ENCODE measurements around the gene AKAP7.
"Not testable (repeated sequence)": the region's sequence is repeated elsewhere in the genome, so short reads cannot be mapped to it uniquely, and the experiment has no call there.

The AKAP7 gene

DNA sequence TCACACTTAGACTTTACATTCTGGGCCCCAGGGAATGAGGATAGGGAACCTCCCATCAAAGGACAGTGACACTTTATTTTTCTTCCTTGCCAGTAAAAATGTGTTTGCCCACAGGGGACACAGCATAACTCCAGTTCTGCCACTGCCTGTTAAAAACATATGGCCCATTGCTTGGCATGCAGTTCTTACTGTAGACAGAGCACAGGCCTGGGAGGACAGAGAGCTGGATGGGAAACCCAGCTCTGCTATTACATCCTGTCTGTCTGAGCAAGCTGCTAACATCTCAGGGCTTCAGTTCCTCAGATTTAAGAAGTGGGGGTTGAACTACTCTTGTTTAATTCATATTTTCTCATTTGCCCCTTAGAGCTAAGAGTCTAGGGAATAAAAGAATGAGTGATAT, 120.2 kb downstream of the AKAP7 start:
- no peak for DNase-seq (ENCODE audit: low spot score)

DNA sequence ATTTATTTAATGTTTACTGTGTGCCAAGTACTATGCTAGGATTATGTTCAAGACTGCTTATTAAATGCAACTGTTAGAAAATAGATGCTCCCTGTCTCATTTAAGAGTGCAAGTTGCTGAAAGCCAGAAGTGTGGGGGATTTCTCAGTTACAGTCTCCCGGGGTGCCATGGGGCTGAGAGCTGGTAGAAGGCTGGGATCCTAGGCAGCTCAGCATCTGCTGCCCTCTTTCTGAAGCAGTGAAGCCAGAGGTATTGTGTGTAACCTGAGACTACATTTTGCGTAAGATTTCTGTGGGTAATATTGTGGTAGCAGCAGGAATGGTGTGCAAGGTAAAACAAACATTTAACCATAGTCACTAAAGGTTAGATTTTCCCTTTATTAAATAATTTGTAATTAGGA, 120.6 kb downstream of the AKAP7 start:
- no peak for DNase-seq (ENCODE audit: low spot score)

DNA sequence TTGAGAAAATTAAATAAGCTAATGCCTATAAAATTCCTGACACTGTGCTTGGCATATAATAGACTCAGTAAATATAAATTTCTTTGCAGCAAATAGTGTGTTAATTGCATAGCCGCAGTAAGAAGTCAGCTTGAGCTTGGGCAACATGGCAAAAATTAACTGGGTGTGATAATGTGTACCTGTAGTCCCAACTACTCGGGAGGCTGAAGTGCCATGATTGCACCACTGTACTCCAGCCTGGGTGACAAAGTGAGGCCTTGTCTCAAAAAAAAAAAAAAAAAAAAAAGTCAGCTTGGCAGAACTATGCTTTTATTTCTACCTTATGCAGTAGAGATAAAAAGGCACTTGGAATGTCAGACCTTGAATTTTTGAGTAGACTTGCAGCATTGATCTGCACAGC, 121.8 kb downstream of the AKAP7 start:
- DNase-seq (ENCODE audit: low spot score), result no peak

DNA sequence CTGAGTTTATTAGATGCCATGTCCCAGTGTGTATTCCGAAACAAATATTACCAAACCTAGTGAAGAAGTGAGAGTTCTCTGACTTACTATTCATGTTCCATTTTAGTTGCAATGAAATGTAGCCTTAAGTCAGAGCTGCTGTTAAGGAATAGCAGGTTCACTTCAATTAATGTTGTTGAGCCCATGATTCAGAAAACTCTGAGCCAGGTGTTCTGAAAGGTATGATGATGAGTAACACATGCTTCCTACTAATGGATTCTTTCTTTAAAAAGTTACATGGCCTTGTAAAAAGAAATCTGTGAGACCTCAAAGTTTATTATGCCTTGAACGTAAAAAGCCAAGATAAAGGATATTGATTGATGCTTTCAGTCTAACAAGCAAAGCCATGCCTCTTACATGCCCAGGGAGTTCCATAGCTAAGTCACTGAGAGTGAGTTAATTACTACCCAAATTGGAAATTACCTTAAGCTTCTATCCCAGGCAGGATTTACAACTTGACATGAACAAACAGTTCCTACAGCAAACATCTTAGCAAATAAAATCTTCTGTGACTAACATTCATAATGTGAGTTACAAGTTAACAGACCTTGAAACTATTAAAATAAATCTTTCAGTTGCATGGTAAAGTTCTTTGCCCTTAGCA, 122.9 kb downstream of the AKAP7 start:
- no peak for DNase-seq (ENCODE audit: low spot score)

DNA sequence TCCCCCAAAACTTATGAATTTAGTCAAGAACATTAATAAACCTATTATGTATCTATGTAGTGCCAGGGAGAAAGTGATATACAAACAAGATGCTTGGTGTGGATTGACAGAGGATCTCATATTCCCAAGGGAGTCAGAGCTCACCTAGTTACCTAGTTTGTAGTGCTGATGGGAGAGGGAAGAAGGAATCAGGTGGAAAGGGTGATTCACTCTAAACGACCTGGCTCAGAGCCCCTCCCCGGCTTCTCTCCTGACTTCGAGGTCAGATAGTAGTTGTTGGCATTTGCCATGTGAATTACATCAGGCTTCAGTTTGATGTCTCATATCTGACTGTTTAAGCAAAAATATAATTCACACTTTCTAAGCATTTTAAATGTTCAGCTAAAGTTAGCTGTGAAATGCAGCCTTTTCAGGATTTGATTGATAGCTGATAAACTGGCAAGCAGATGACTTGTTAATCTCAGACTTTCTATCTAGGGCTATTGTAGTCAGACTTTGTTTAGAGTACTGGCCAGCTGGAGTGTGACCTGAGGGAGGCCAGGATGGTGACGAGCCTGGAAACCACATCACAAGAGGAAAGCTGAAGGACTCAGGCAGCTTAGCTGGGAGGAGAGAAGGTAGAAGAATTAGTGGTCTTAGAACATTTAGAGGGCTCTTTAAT, 123.7 kb downstream of the AKAP7 start:
- DNase-seq (ENCODE audit: low spot score), result no peak

DNA sequence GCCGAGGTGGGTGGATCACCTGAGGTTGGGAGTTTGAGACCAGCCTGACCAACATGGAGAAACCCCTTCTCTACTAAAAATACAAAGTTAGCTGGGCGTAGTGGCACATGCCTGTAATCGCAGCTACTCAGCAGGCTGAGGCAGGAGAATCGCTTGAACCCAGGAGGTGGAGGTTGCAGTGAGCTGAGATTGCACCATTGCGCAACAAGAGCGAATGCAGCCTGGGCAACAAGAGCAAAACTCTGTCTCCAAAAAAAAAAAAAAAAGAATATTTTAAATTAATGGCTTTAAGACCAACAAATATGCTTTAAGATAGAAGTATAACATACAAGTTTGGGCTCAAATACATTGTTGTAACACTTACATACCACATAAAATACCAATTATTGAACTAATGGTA, 125.7 kb downstream of the AKAP7 start:
- not testable (repeated sequence) for DNase-seq (ENCODE audit: low spot score)

DNA sequence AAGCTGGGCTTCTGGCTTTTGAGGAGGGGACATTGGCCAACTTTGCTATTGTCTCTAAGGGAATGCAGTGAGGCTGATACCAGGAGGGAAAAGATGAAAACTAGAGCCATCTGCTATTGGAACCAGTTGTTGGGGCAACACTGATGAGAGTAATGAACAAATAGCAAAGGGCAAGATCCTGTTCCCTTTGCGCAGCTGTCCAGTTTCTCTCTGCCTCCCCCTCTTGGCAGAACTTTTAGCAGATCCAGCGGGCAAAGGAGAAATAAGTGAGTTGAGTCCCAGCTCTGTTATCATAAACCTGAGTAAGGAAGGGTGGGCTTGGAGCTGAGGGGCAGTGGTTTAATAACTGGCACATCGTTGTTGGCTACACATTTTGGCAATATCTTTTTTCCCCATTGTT, 126.8 kb downstream of the AKAP7 start:
- DNase-seq (ENCODE audit: low spot score), result no peak

DNA sequence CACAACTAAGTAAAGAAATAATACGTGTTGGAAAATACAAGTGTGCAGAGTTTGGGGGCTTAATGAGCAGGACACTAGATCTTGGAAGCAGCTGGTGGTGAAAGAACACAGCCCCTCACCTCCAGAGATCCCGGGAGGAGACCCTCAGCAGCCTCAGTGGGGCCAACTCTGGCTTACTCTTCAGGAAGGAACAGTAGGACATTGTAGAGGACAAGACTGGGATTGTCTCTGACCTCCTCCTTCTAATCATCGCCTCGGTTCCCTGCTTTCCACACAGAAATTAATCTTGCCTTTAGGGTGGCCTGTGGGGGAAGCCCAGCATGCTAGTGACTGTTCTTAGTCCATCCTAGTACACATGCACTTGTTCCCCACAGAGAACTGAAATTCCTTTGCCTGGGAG, 130.7 kb downstream of the AKAP7 start:
- DNase-seq (ENCODE audit: low spot score), result no peak

DNA sequence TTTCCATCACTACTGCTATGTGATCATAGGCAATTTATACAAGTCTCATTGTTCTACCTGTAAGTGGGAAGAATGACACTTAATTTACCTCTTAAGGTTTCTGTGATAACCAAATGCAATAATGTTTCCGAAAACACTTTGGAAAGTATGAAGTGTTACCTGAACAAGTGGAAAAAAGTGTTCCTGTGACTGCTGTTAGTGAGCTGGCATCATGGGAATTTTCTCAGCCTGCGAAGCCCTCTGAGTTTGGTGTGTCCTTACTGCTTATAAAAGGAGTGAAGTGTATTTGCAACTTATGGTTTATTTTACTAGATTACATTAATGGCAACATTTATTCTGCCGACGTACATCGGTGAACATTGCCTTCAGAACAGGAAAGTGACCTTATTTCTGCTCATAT, 133.0 kb downstream of the AKAP7 start:
- DNase-seq (ENCODE audit: low spot score), result no peak

DNA sequence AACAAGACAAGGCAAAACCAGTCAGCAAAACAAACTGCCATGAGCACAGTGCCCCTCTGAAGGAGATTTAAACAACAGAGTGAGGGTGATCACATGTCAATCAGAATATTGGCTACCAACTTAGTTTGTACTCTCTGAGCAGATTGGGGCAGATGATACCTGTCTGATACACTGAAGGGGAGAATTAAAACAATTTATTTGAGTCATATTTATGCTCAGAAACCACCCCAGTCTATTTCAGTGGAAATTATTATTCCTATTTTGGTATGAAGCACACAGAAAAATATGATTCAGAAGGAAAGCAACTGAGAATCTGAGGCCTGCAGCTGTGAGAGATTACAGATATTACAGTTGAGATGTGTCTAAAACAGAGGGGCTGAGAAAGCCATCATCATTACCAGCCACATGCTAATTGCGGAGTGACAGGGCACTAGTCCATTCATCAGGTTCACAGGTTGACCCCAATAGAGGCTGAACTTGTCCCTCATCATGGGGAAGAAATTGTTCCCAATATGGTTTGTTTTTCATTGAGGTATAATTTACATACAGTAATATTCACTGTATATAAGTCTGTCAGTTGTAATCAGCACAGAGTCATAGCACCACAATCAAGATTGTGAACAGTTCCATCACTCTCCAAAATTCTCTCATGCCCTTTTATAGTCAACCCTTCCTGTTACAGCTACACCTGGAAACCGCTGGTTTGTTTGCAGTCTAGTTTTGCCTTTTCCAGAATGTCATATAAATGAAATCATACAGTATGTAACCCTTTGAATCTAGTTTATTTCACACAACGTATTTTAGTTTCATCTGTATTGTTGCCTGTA, 134.5 kb downstream of the AKAP7 start:
- DNase-seq (ENCODE audit: low spot score), result no peak

DNA sequence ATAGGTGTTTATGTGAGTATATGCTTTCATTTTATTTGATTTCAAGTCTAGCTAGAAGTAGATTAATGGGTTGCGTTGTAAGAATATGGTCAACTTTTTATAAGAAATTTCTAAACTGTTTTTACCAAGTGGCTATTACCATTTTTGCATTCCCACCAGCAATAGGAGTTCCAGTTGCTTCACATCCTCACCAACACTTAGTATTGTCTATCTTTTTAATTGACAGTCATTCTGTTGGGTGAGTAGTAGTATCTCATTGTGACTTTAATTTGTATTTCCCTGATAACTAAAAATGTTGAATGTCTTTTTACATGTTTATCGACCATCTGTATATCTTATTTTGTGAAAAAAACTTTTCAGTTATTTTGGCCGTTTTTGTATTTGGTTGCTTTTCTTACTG, 135.3 kb downstream of the AKAP7 start:
- DNase-seq (ENCODE audit: low spot score), result no peak

DNA sequence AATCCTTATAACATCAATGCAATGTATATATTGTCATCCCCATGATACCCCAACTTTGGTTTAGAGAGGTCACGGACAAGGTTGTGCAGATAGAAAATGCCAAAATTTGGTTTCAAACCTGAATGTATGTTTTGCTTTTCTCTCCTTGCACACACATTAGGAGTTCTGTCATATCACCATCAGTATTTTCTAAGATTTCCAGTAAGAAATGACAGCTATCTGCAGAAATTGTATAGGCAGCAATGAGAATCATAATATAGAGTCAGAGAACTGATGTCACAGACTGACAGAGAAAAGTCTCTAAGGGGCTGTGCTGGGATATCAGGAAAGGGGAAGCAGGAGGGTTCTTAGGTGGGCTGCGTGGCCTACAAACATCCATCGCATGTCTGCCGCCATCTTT, 140.0 kb downstream of the AKAP7 start:
- no peak for DNase-seq (ENCODE audit: low spot score)

DNA sequence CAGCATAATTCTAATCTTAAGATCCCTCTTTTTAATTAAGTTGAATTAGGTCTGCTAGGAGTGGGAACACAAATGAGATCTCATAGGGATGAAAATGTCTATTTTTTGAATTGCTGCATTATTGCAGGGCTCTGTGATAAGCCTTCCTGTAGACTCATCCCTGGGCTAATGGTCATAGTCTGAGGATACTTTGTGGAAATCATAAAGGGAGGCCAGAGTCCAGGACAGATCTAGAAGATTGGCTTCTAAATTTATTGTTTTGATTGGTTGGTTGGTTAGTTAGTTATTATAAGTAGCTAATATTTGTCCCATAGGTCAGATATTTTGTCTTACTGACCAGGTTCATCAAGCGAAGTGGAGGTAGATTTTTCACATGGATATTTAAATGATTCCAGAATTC, 142.3 kb downstream of the AKAP7 start:
- DNase-seq (ENCODE audit: low spot score), result no peak

DNA sequence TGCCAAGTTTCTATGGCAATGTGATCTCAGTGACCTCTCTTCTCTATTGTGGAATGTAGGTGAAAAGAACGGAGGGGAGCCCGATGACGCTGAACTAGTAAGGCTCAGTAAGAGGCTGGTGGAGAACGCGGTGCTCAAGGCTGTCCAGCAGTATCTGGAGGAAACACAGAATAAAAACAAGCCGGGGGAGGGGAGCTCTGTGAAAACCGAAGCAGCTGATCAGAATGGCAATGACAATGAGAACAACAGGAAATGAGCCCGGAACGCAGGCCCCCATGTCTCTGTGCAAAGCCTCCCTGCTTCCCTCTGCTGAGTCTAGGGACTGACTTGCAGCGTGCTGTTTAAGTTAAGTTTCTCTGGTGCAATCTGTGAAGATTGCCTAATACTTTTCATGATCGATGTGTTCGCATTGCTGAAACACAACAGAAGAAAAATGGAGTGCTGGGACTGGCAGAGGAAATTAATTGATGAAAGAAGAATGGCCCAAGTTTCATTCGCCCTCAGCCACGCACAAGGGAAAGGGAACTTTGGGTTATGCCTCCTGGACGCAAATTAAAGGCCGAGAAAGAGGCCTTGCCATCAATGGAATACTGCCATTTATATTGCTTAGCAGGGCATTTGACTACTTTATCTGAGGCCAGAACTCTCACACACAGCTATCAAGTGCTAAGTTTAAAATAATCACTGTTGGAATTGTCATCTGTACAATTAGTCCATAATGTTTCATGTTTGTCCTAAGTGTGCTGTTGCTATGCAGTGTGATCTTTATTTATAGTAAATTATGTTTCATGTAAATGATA, 146.4 kb downstream of the AKAP7 start:
- peak; percentile 7 for DNase-seq (ENCODE audit: low spot score)

DNA sequence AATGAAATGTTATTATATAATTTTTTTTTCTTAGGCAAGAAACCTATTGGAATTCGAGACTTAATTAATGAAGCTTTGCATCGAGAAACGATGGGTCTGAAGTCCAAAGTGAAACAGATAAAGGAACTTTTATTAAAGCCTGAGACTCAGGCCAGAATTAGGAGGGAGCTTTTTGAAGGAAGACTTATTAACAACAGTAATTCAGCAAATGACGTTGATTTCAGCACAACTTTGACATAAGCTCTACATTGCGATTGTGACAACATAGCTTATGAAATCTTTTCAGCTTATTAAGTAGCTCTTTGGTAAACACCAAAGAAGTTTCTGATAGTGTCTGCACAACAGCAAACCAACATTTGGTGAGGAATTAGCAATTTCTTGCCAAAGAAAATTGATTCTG, 147.1 kb downstream of the AKAP7 start:
- no peak for DNase-seq (ENCODE audit: low spot score)

DNA sequence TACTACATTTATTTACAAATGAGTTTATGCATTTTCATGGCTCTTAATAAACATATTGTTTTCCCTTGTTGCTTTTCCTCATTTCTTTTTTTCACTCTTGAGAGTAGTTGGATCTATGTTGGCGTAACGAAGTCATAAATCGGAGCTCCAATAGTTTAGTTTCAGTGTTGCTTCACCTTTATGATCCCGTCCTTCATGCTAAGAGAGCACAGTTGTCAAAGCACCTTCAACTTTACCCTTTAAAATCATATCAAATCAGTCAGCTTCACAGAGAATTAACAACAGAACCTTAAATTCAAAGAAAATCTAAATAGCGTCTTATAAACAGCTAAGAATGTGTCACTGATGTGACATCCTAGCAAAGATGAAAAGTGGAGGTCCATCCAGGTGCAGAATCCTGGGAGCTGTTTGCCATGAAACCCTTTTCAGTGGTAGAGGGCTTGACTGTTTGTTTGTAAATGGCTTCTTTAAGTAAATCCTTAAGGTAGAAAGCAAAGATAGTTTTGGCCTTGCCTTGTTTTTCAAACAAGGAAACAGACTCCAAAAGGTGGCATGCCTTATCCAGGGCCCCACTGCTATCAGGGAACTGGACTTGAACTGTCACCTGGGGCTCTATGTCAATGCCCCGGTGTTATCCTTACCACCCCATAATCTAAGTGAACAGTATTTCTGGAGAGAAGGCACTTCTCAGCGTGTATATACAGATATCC, 148.4 kb downstream of the AKAP7 start:
- no peak for DNase-seq (ENCODE audit: low spot score)

DNA sequence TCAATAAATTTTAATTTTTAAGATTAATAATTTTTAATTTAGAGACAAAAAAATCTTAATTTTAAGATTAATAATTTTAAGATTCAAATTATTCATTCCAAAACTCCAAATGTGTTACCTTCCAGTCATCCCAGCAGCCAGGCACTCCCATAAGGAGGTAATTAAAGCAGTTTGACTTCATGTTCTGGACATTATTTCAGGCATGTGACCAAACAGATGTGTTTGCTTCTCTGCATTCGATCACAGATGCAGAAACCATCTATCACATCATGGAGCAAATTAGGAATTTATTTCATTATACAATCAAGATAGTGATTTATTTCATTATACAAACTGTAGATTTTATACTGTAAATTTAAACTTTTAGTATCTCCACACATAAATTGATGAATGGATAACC, 150.3 kb downstream of the AKAP7 start:
- DNase-seq (ENCODE audit: low spot score), result no peak

DNA sequence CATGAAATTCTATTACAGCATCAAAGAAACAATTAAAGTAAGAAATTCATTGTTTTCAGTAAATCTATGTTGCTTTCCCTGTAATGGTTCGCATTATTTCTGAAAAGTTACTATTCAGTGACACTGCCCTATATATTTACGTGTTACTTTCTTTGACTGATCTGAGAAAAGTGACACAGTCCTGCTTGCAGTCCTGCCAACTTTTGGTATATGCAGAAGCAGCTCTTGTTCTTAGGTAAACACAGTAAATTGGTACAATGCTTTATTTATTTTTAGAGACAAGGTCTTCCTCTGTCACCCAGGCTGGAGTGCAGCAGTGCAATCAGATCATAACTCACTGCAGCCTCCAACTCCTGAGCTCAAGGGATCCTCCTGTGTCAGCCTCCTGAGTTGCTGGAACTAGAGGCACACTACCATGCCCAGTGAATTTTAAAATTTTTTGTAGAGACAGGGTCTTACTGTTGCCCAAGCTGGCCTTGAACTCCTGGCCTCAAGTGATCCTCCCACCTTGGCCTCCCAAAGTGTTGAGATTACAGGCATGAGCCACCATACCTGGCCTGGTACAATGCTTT, 151.3 kb downstream of the AKAP7 start:
- DNase-seq (ENCODE audit: low spot score), result no peak

DNA sequence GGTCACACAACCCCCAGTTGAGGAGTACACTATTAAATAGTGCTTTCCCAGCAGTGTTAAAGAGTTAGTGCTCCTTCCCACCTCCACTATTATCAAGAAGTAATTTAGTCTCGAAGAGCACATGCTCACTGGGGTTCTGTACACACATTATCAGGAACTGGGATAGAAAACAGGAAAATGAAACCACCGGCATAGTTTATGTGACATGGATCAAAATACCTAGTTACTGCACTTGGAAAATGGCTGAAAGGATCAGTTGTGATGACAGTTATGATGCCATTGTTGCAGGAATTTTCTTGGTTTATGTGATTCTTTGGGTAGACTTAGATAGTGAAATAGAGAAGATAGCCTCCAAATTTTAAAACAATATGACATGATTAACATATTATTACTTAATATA, 152.9 kb downstream of the AKAP7 start:
- DNase-seq (ENCODE audit: low spot score), result no peak

DNA sequence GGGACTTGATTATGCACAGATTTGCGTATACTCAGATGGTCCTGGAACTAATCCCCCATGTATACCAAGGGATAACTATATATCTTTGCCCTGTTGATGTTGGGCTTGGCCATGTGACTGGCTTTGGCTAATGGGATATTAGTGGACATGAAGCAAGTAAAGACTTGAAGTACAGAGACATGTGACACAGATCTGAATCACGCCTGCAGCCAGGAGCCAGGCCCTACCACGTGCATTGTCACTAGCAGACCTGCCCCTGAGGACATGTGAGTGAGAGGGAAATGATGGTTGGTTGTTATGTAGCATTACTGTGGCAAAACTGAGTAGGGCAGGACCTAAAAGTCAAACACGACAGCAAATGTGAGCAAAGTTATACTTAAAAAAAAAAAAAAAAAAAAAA, 155.7 kb downstream of the AKAP7 start:
- DNase-seq (ENCODE audit: low spot score), result no peak

DNA sequence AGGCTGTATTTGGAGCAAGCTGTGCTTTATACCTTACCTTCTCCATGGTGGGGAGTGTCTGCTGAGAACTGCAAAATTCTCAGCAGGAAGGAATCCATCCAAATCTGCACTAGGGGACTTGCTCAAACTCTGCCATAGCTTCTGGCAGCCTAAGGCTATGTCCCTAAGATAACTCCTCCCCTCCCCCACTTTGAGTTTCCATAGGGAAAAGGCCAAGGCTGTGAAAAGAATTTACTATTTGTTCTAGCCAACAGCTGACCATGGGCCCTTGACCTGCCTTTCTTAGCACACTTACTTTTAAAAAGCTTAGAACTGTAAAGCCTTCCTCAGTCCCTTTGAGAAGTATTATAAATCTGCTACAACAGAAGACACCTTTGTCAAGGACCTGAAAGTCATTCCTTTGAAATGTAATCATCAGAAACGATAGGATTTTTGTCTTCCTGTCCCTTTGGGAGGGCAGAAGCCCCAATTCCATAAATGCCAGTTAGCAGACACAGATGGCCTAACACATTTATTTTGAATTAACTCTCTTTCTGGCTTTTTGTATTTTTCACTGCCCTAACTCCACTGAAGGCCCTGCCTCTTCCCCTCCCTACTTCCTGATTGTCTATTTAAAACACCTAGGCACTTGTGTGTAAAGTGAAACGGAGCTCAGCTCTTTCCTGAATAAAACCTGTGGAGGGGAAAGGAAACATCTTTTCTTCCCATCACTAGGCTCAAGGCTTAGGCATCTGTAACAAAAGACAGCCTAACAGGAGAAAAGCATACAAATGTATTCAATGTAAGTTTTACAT, 157.1 kb downstream of the AKAP7 start:
- DNase-seq (ENCODE audit: low spot score), result no peak
